ENCODE measurements around the gene FAM50A.

The FAM50A gene

DNA sequence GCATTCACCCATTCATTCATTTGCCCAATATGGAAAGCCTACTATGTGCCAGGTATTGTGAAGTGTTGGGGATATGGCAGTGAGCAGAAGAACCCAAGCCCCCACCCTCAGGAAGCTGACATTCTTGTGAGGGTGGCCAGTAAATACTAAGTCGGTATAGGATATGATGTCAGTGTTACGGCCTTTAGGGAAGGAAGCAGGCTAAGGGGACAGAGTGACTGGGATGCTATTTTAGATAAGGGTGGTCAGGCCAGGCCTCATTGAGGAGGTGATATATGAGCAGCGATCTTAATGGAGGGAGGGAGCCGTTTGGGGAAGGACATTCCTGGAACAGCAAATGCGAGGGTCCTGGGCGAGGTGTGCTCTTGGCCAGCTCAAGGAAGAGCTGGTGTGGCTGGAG is 13.5 kb upstream of the FAM50A start:
- Histone ChIP-seq H3K4me3 (no peak overlapping the region), H3K27me3 (no peaks in the 10 kb centered on the region), H3K27ac (no peak overlapping the region)

DNA sequence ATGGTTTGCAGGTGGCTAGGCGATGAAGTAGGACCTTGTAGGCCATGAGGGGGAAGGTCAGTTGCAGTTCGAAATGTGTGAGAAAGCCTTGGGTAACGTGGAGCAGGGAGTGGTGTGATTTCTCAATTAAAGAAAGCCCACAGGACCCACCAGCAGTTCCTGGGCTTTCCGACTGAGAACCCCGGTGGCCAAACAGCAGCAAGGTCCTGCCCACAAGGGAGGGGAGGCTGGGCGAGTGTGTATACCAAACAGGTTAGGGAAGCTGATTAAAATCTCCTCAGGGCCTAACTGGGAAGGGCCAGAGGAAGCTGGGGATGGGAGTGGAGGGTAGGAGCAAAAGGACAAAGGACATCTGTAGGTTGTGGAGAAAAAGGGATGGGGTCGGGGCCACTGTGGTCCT is 13.0 kb upstream of the FAM50A start:
- H3K27me3 ChIP-seq, result no peaks in the 10 kb centered on the region
- intact Hi-C loops (cut with DNase I; ENCODE audit: low total_unique reads), result no loop called here
- TF ChIP-seq, protein P1, sequence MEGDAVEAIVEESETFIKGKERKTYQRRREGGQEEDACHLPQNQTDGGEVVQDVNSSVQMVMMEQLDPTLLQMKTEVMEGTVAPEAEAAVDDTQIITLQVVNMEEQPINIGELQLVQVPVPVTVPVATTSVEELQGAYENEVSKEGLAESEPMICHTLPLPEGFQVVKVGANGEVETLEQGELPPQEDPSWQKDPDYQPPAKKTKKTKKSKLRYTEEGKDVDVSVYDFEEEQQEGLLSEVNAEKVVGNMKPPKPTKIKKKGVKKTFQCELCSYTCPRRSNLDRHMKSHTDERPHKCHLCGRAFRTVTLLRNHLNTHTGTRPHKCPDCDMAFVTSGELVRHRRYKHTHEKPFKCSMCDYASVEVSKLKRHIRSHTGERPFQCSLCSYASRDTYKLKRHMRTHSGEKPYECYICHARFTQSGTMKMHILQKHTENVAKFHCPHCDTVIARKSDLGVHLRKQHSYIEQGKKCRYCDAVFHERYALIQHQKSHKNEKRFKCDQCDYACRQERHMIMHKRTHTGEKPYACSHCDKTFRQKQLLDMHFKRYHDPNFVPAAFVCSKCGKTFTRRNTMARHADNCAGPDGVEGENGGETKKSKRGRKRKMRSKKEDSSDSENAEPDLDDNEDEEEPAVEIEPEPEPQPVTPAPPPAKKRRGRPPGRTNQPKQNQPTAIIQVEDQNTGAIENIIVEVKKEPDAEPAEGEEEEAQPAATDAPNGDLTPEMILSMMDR (IDR thresholded peaks at IDR 0.05), result no peak
- peaks cover 0 to 40% (median 20%) of the 10 kb centered on the region in 3 donors for H3K36me3 ChIP-seq
- no peak overlapping the region for H3K27ac ChIP-seq
- H3K4me1 ChIP-seq, result peaks cover 0 to 24% (median 2%) of the 10 kb centered on the region in 4 donors
- DNase-seq, result no peak
- no peaks in the 10 kb centered on the region for H3K9me3 ChIP-seq
- H3K4me3 ChIP-seq, result no peak overlapping the region

More for the DNA sequence above, 13.5 kb upstream of the FAM50A start:
- peaks cover 0 to 36% (median 20%) of the 10 kb centered on the region in 3 donors for H3K36me3 ChIP-seq
- intact Hi-C loops (cut with DNase I; ENCODE audit: low total_unique reads), result no loop called here
- H3K4me1 ChIP-seq, result peaks cover 0 to 24% (median 2%) of the 10 kb centered on the region in 4 donors
- TF ChIP-seq, protein P1 (IDR thresholded peaks at IDR 0.05), result no peak
- no peak for DNase-seq
- H3K9me3 ChIP-seq, result no peaks in the 10 kb centered on the region

DNA sequence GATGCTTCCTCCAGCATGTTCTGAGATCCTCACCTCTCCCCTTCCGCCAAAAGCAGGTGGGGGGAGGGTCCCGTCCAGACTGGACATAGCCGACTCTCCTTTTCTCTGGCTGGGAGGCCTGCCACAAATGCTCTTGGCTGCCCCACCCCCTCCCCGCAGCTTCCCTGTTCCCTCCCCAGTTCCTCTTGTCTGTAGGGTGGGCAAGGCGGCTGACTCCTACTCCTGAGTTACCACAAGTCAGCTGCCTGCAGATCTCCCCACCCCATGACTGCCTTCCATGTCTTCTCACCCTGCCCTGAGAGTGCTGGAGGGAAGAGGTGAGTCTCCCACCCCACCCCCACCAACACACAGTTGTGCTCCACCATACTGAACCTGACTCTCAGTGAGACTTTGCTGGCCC is 12.6 kb upstream of the FAM50A start:
- H3K27ac ChIP-seq, result no peak overlapping the region

DNA sequence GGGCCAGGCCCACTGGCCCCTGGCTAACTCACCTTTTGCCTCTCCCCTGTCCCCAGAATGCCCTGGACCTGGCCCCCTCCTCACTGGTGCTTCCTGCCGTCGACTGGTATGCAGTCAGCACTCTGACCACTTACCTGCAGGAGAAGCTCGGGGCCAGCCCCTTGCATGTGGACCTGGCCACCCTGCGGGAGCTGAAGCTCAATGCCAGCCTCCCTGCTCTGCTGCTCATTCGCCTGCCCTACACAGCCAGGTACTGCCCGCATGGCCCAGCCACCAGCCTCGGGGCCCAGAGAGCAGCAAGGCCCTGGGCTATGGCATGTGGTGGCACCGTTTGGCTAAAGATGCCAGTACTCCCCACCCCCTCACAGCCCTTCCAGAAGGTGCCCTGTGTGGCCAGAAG is 11.7 kb upstream of the FAM50A start:
- no peak for DNase-seq
- TF ChIP-seq, protein P1 (IDR thresholded peaks at IDR 0.05), result no peak
- no peak overlapping the region for H3K27ac ChIP-seq
- H3K36me3 ChIP-seq, result peaks cover 0 to 41% (median 20%) of the 10 kb centered on the region in 3 donors
- no peaks in the 10 kb centered on the region for H3K9me3 ChIP-seq
- intact Hi-C loops (cut with DNase I; ENCODE audit: low total_unique reads), result no loop called here
- H3K4me1 ChIP-seq, result peaks cover 0 to 29% (median under 1%) of the 10 kb centered on the region in 4 donors
- H3K4me3 ChIP-seq, result no peak overlapping the region
- no peaks in the 10 kb centered on the region for H3K27me3 ChIP-seq

More for the DNA sequence above, 12.6 kb upstream of the FAM50A start:
- peak; percentile 48 to 76 for DNase-seq
- Histone ChIP-seq H3K36me3 (peaks cover 0 to 41% (median 20%) of the 10 kb centered on the region in 3 donors), H3K9me3 (no peaks in the 10 kb centered on the region), H3K27me3 (no peaks in the 10 kb centered on the region), H3K4me3 (no peak overlapping the region), H3K4me1 (peaks cover 0 to 28% (median 2%) of the 10 kb centered on the region in 4 donors)
- TF ChIP-seq, protein P1 (IDR thresholded peaks at IDR 0.05), result no peak
- intact Hi-C loops (cut with DNase I; ENCODE audit: low total_unique reads), result no loop called here

DNA sequence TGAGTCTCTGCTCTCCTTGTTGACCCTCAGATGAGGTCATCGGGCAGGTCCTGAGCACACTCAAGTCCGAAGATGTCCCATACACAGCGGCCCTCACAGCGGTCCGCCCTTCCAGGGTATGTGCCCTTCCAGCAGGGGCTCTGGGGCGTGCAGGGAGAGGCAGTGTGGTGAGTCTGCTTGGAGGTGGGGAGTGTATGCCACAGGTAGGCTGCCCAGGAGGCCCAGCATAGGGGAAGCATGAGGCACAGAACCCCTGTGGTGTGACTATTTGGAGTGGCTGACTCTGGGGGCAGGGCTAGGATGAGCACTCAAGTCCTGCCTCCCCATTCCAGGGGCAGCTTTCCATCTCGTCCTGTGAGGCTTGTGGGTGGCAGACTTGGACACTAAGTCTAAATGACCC is 10.3 kb upstream of the FAM50A start:
- Histone ChIP-seq H3K36me3 (peaks cover 0 to 41% (median 20%) of the 10 kb centered on the region in 3 donors), H3K4me1 (peaks cover 0 to 32% (median 8%) of the 10 kb centered on the region in 4 donors), H3K4me3 (no peak overlapping the region), H3K9me3 (no peaks in the 10 kb centered on the region), H3K27me3 (no peaks in the 10 kb centered on the region), H3K27ac (no peak overlapping the region)
- TF ChIP-seq, protein P1 (IDR thresholded peaks at IDR 0.05), result no peak
- intact Hi-C loops (cut with DNase I; ENCODE audit: low total_unique reads), result no loop called here
- DNase-seq, result no peak

All from tibial artery (tissue), 4 donors.